ENCODE measurements around the gene UNC79.

UNC79 gene

DNA sequence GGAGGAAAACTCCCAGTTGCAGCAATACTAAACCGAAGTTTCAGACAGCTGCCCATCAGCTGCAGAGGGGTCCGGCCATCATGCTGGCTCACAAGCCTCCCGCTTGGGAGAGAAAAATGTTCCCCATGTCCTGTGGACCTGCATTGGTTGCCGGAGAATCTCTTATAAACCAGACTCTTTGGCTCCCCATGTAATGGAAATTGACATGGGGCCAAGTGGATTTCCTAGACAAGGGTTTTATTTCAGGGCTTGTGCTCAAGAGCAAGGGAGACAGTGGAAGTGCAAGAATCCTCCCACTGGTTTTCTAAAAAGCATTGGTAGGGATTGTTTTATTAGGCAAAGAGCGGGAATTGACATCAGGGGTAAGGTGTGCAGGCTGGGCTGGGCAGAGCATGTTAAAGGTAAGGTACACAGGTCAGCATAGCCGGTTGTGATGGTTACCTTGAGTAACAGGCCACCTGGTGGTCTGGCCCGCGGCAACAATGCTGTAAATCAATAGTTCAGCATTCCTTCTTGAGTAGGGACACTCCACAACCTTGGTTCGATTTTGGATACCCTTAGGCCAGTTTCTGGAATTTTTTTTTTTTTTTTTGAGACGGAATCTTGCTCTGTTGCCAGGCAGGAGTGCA, 135.4 kb downstream of the UNC79 start:
- no peak for DNase-seq (ENCODE audit: low read depth)
- no peak overlapping the region for H3K4me3 ChIP-seq (ENCODE audit: low read depth, low read length)
- TF ChIP-seq CTCF (IDR thresholded peaks at IDR 0.05; ENCODE audit: control insufficient read depth, extremely low read depth, insufficient read depth): no peak

GRCh38 chr14:93571275-93571674, 140.5 kb downstream of the UNC79 start:
- DNase-seq (ENCODE audit: low read depth): no peak
- H3K4me3 ChIP-seq (ENCODE audit: low read depth, low read length): no peak overlapping the region
- no peak for TF ChIP-seq CTCF (IDR thresholded peaks at IDR 0.05; ENCODE audit: control insufficient read depth, extremely low read depth, insufficient read depth)

GRCh38 chr14:93579178-93579577, 148.4 kb downstream of the UNC79 start:
- TF ChIP-seq CTCF (IDR thresholded peaks at IDR 0.05; ENCODE audit: control insufficient read depth, extremely low read depth, insufficient read depth): no peak
- DNase-seq (ENCODE audit: low read depth): no peak

GRCh38 chr14:93582516-93582915, 151.8 kb downstream of the UNC79 start:
- no peak for TF ChIP-seq CTCF (IDR thresholded peaks at IDR 0.05; ENCODE audit: control insufficient read depth, extremely low read depth, insufficient read depth)
- DNase-seq (ENCODE audit: low read depth): no peak
- H3K4me3 ChIP-seq (ENCODE audit: low read depth, low read length): no peak overlapping the region

More at GRCh38 chr14:93579178-93579577, 148.4 kb downstream of the UNC79 start:
- H3K4me3 ChIP-seq (ENCODE audit: low read depth, low read length): no peak overlapping the region

DNA sequence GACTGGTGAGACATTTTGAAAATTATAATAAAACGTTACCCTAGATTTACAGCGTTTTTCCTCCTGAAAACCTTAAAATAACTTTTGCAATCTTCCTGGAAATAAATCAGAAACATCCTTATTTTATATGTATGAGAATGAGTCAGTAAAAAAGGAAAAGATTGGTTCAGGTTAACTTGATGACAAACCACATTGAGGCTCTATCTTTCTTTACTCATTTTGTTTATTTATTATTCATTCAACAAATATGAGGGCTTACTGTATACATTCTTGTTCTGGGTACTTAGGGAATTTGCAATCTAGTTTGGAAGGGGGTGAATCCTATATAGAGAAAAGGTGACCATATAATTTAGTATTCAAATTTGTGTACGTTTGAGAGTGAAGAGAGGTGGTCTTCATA, 156.6 kb downstream of the UNC79 start:
- DNase-seq (ENCODE audit: low read depth): no peak
- no peak overlapping the region for H3K4me3 ChIP-seq (ENCODE audit: low read depth, low read length)
- TF ChIP-seq CTCF (IDR thresholded peaks at IDR 0.05; ENCODE audit: control insufficient read depth, extremely low read depth, insufficient read depth): no peak

DNA sequence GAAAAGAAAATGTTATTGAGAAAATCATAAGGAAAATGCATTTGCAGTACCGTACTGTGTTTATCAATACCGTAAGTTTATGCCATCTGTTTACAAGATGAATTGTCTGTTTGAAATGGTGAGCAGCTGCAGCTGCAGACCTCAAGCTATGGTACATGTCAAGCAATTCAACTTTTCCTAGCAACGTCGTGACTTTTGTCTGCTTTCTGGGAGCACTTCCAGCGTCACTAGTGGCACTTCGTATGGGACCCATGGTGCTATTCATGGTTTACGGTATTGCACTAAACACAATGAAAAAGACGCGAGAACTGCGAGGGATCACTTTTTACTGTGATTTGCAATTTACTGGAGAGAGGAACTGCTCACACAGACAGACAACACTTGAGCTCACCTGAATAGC, 160.8 kb downstream of the UNC79 start:
- TF ChIP-seq CTCF (IDR thresholded peaks at IDR 0.05; ENCODE audit: control insufficient read depth, extremely low read depth, insufficient read depth): no peak
- no peak overlapping the region for H3K4me3 ChIP-seq (ENCODE audit: low read depth, low read length)
- DNase-seq (ENCODE audit: low read depth): no peak

DNA sequence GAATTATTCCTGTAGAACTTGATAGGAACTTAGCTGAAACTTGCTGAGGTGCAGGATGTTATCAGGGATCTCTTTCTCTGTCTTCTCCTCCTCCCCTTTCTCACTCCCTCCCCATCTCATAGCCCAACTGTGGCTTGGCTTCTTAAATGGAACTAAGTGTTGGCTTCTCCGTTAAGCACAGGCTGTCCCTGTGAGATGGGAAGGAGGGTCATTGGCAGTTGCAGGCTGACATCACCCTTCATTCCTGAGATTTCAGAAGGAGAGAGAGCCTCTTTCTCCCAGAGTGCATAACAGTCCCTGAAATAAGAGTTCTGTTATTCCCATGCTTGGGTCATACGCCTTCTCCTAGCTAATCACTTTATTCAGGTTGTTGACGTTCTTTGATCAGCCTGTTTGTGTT, 162.0 kb downstream of the UNC79 start:
- TF ChIP-seq CTCF (IDR thresholded peaks at IDR 0.05; ENCODE audit: control insufficient read depth, extremely low read depth, insufficient read depth): no peak
- no peak for DNase-seq (ENCODE audit: low read depth)
- H3K4me3 ChIP-seq (ENCODE audit: low read depth, low read length): no peak overlapping the region
